DOHH2 (cell line): ENCODE data around the gene E2F3.

Experiments used
- H3F3A ChIP-seq: fragments of 200-600 bp; sonication (generic), shearing (Covaris generic); 2 replicates; pipeline ENCODE4 v1.6.0; 2016; ENCODE audit warnings: antibody characterized with exemption, mild to moderate bottlenecking; ENCODE audit not compliant: control insufficient read depth, insufficient read depth
- H3K27ac ChIP-seq: fragments of 200-600 bp; sonication (generic); 2 replicates; pipeline ENCODE4 v1.5.1; 2014; ENCODE audit warnings: low read depth, mild to moderate bottlenecking, low read length, moderate library complexity
- H3K27me3 ChIP-seq: fragments of 200-600 bp; sonication (generic); 2 replicates; pipeline ENCODE4 v1.6.1; 2014; ENCODE audit warnings: mild to moderate bottlenecking, low read length, mixed read lengths; ENCODE audit not compliant: control insufficient read depth
- H3K36me3 ChIP-seq: fragments of 200-600 bp; sonication (generic); 2 replicates; pipeline ENCODE4 v1.6.1; 2014; ENCODE audit warnings: mild to moderate bottlenecking, low read length, moderate library complexity, mixed read lengths; ENCODE audit not compliant: control insufficient read depth
- H3K4me1 ChIP-seq: fragments of 200-600 bp; sonication (generic); 2 replicates; pipeline ENCODE4 v1.6.1; 2014; ENCODE audit warnings: mild to moderate bottlenecking, low read length, mixed read lengths; ENCODE audit not compliant: control insufficient read depth
- H3K4me2 ChIP-seq: fragments of 200-600 bp; sonication (generic); 2 replicates; pipeline ENCODE4 v1.6.0; 2014; ENCODE audit warnings: mild to moderate bottlenecking, low read length, moderate library complexity
- H3K4me3 ChIP-seq: fragments of 200-600 bp; sonication (generic); 2 replicates; pipeline ENCODE4 v1.5.1; 2014; ENCODE audit warnings: mild to moderate bottlenecking, low read length, mixed read lengths
- H3K79me2 ChIP-seq: fragments of 200-600 bp; sonication (generic); 2 replicates; pipeline ENCODE4 v1.6.1; 2014; ENCODE audit warnings: mild to moderate bottlenecking, low read length, mixed read lengths; ENCODE audit not compliant: control insufficient read depth
- H3K9me2 ChIP-seq: fragments of 200-600 bp; sonication (generic); replicated peaks from 2 replicates; pipeline ENCODE4 v1.6.1; 2014; ENCODE audit warnings: mild to moderate bottlenecking, low read length, mixed read lengths; ENCODE audit not compliant: control insufficient read depth
- H3K9me3 ChIP-seq: fragments of 200-600 bp; sonication (generic); 2 replicates; pipeline ENCODE4 v1.6.1; 2014; ENCODE audit warnings: antibody characterized with exemption, low read length, mixed read lengths; ENCODE audit not compliant: control insufficient read depth, insufficient read depth
- H4K20me1 ChIP-seq: fragments of 200-600 bp; sonication (generic); 2 replicates; pipeline ENCODE4 v1.6.0; 2014; ENCODE audit warnings: low read depth, mild to moderate bottlenecking, antibody characterized with exemption, low read length, moderate library complexity; ENCODE audit not compliant: control insufficient read depth, insufficient read depth
- EZH2phosphoT487 ChIP-seq: fragments of 200-600 bp; sonication (generic); IDR thresholded peaks from 2 replicates; pipeline ENCODE4 v1.6.1; 2017; ENCODE audit warnings: borderline replicate concordance, mild to moderate bottlenecking, antibody characterized with exemption, low read length, moderate library complexity, mixed read lengths
- TF ChIP-seq, protein P1 (sequence below): fragments of 200-600 bp; sonication (generic); IDR thresholded peaks from one replicate; pipeline ENCODE4 v1.5.1; 2014; ENCODE audit warnings: antibody characterized with exemption, mild to moderate bottlenecking, low read depth, low read length; ENCODE audit not compliant: poor library complexity, severe bottlenecking

E2F3 gene

DNA sequence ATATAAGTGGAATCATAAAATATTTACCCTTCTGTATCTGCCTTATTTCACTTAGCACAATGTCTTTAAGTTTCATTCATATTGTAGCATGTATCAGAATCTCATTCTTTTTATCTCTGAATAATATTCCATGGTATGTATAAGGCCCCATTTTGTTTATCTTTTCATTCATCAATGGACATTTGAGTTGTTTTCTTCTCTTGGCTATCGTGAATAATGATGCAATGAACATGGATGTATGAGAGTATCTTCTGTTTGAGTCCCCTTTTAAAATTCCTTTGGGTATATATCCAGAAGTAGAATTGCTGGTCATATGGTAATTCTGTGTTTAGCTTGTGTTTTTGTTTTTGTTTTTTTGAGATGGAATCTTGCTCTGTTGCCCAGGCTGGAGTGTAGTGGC lies 39.6 kb downstream of the E2F3 start:
- H3K4me1 ChIP-seq = peaks cover 24% of the 10 kb centered on the region
- peaks cover 99% of the 10 kb centered on the region for H3K79me2 ChIP-seq
- H3K27ac ChIP-seq = no peak overlapping the region
- TF ChIP-seq EZH2phosphoT487 = no peak
- no peak overlapping the region for H3K4me2 ChIP-seq
- H4K20me1 ChIP-seq = peaks cover 26% of the 10 kb centered on the region
- H3K9me3 ChIP-seq = no peaks in the 10 kb centered on the region
- no peaks in the 10 kb centered on the region for H3K27me3 ChIP-seq
- H3F3A ChIP-seq = no peaks in the 10 kb centered on the region
- peaks cover 81% of the 10 kb centered on the region for H3K36me3 ChIP-seq
- H3K9me2 ChIP-seq = no peaks in the 10 kb centered on the region
- no peak overlapping the region for H3K4me3 ChIP-seq

- H3K79me2 ChIP-seq = peaks cover 99% of the 10 kb centered on the region
- H3K4me1 ChIP-seq = peaks cover 17% of the 10 kb centered on the region
Observed at GRCh38 chr6:20441921-20442320, 40.2 kb downstream of the E2F3 start.

DNA sequence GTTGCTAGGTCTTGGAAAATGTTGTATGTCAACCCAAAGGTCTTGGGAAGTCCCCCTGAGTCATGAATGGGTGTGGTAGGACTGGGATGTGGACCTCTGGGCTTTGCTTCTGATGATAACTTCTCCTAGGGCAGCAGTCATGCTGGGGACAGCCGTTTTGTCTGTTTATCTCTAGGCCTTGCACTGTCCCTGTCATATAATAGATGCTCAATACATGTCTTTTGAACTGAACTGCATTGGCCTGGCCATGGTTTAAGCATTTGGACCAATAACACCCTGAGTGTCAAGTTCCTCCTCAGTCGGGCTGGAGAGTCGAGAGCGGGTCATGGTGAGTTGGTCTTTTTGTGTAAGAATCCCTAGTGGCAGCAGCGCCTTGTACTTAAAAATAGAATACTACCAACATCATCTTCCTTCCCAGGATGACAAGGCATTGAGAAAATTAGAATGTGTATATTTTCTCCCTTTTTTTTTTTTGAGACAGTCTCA lies 43.1 kb downstream of the E2F3 start:
- H3K36me3 ChIP-seq = peaks cover 57% of the 10 kb centered on the region
- H4K20me1 ChIP-seq = peaks cover 18% of the 10 kb centered on the region
- H3K4me2 ChIP-seq = no peak overlapping the region
- H3K9me3 ChIP-seq = no peaks in the 10 kb centered on the region
- no peak overlapping the region for H3K27ac ChIP-seq
- no peaks in the 10 kb centered on the region for H3K27me3 ChIP-seq
- TF ChIP-seq, protein P1, sequence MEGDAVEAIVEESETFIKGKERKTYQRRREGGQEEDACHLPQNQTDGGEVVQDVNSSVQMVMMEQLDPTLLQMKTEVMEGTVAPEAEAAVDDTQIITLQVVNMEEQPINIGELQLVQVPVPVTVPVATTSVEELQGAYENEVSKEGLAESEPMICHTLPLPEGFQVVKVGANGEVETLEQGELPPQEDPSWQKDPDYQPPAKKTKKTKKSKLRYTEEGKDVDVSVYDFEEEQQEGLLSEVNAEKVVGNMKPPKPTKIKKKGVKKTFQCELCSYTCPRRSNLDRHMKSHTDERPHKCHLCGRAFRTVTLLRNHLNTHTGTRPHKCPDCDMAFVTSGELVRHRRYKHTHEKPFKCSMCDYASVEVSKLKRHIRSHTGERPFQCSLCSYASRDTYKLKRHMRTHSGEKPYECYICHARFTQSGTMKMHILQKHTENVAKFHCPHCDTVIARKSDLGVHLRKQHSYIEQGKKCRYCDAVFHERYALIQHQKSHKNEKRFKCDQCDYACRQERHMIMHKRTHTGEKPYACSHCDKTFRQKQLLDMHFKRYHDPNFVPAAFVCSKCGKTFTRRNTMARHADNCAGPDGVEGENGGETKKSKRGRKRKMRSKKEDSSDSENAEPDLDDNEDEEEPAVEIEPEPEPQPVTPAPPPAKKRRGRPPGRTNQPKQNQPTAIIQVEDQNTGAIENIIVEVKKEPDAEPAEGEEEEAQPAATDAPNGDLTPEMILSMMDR = no peak
- H3F3A ChIP-seq = no peaks in the 10 kb centered on the region; the same call in 1 of the 2 replicates
- H3K9me2 ChIP-seq = no peaks in the 10 kb centered on the region
- no peak overlapping the region for H3K4me3 ChIP-seq
- peaks cover 6% of the 10 kb centered on the region for H3K4me1 ChIP-seq
- peaks cover 100% of the 10 kb centered on the region for H3K79me2 ChIP-seq

More at GRCh38 chr6:20441921-20442320, 40.2 kb downstream of the E2F3 start:
- Histone ChIP-seq H3K4me2 (no peak overlapping the region), H3K9me2 (no peaks in the 10 kb centered on the region), H4K20me1 (peaks cover 21% of the 10 kb centered on the region), H3F3A (no peaks in the 10 kb centered on the region), H3K27me3 (no peaks in the 10 kb centered on the region), H3K36me3 (peaks cover 76% of the 10 kb centered on the region), H3K9me3 (no peaks in the 10 kb centered on the region), H3K4me3 (no peak overlapping the region), H3K27ac (no peak overlapping the region)
- no peak for TF ChIP-seq EZH2phosphoT487
- TF ChIP-seq, protein P1 = no peak

GRCh38 chr6:20447157-20447556 lies 45.5 kb downstream of the E2F3 start:
- peaks cover 10% of the 10 kb centered on the region for H3K4me1 ChIP-seq
- H3K4me3 ChIP-seq = no peak overlapping the region
- no peaks in the 10 kb centered on the region for H3K27me3 ChIP-seq
- H3K79me2 ChIP-seq = peaks cover 100% of the 10 kb centered on the region
- peaks cover 20% of the 10 kb centered on the region for H4K20me1 ChIP-seq
- no peaks in the 10 kb centered on the region for H3K9me2 ChIP-seq
- no peak overlapping the region for H3K27ac ChIP-seq
- TF ChIP-seq, protein P1 = no peak
- no peak for TF ChIP-seq EZH2phosphoT487
- no peaks in the 10 kb centered on the region for H3K9me3 ChIP-seq
- peaks cover 52% of the 10 kb centered on the region for H3K36me3 ChIP-seq
- no peaks in the 10 kb centered on the region; the same call in 1 of the 2 replicates for H3F3A ChIP-seq
- no peak overlapping the region for H3K4me2 ChIP-seq
